SK-N-SH treated with all-trans-retinoic acid at 6 μM for 48 hours (cell line): ENCODE data around the gene OR5K2.

Source experiments
- ARNTL ChIP-seq: fragments of 450-650 bp; formaldehyde crosslinking; IDR thresholded peaks from 2 replicates; pipeline ENCODE4 v1.5.0; 2020; ENCODE audit warnings: low read depth, mild to moderate bottlenecking, moderate library complexity, borderline replicate concordance
- BACH2 ChIP-seq: fragments of 250-450 bp; sonication (Bioruptor Pico); IDR thresholded peaks from 2 replicates; pipeline ENCODE4 v1.9.0; 2021; ENCODE audit warnings: mild to moderate bottlenecking, borderline replicate concordance
- ESRRG ChIP-seq: fragments of 250-450 bp; sonication (Bioruptor Pico); IDR thresholded peaks from 2 replicates; pipeline ENCODE4 v1.6.1; 2021; ENCODE audit warnings: mild to moderate bottlenecking
- PATZ1 ChIP-seq: fragments of 250-450 bp; sonication (Bioruptor Pico); IDR thresholded peaks from 2 replicates; pipeline ENCODE4 v1.8.0; 2020; ENCODE audit warnings: mild to moderate bottlenecking, moderate library complexity, borderline replicate concordance
- RARB ChIP-seq: fragments of 250-450 bp; sonication (Bioruptor Pico); IDR thresholded peaks from 2 replicates; pipeline ENCODE4 v1.8.0; 2021; ENCODE audit warnings: mild to moderate bottlenecking, moderate library complexity
- SNAI2 ChIP-seq: fragments of 250-450 bp; sonication (Bioruptor Pico); IDR thresholded peaks from 2 replicates; pipeline ENCODE4 v1.5.0; 2020; ENCODE audit warnings: mild to moderate bottlenecking, moderate library complexity
- ZFP30 ChIP-seq: fragments of 450-650 bp; formaldehyde crosslinking; IDR thresholded peaks from 2 replicates; pipeline ENCODE4 v1.5.0; 2022; ENCODE audit warnings: mild to moderate bottlenecking, moderate library complexity

- TF ChIP-seq ESRRG (CRISPR knock-in tag) = no peak
- TF ChIP-seq BACH2 (CRISPR knock-in tag) = no peak
- TF ChIP-seq ARNTL (CRISPR knock-in tag) = no peak
- no peak for TF ChIP-seq ZFP30 (CRISPR knock-in tag)
- no peak for TF ChIP-seq SNAI2 (CRISPR knock-in tag)
- no peak for TF ChIP-seq RARB (CRISPR knock-in tag)
- TF ChIP-seq PATZ1 = no peak
These were observed 7.1 kb downstream of the OR5K2 start for GRCh38 chr3:98504539-98504938.
